ENCODE data around the gene PRR3.

PRR3 gene

DNA sequence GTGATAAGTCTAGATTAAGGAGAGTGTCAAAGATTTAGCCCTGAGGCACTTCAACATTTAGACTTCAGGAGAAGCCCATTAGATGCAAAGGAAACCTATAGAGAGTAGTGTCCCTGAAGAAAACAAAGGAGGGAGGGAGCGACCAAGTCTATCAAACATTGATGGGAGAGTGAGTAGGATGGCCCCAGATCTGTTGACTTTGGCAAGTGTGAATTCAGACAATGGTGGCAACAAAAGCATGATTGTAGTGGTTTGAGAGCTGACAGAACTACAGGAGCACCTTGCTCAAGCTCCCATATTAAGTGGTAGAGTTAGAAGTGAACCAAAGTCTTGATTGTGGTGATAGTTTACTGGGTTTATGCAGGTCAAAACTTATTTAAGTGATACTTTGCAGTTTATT lies 13.2 kb downstream of the PRR3 start:
- DNase-seq (ENCODE audit: low read depth in 4 of 4, low spot score in 1 of 4): no peak

DNA sequence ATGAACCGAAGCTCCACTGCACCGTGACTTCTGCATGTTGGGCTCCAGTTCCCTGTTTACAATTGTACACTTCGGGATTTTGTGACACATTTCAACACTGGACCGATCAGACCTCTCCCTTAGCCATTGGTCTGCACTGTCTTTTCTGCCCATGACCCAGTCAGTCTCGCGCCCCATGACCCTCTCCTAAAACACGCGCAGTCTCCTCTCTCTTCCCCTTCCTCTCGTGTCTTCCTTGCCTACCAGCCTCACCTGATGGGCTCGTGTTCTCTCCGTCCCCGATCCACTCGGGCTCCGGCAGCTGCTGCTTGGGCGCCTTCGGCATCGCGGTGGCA lies 13.6 kb downstream of the PRR3 start:
- DNase-seq (ENCODE audit: low read depth in 4 of 4, low spot score in 1 of 4): peak in 1 of 4 experiments; percentile 4

DNA sequence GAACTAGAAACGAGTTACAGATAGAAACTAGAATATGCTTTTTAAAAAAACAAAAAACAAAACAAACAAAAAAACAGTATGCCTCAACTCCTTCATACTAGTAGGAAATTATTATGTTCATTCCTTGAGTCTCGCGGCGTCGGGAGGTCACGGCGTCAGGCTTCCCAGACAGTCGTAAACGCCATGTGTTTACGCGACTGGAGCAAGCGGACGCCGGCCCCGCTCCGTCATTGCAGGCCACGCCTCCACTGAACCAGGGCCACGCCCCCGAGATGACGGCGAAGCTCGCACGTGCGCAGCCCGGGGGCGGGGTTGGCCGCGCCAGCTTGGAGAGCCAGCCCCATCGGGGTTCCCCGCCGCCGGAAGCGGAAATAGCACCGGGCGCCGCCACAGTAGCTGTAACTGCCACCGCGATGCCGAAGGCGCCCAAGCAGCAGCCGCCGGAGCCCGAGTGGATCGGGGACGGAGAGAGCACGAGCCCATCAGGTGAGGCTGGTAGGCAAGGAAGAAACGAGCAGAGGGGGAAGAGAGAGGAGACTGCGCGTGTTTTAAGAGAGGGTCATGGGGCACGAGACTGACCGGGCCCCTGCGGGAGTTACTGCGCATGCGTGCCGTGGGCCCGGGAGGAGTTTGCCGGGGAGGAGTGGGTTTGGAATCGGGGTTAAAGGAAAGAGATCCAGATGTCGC lies 14.1 kb downstream of the PRR3 start, which contains the start of gene ABCF1:
Gene ABCF1, plus strand, starts transcription at position 368 of the 687 bp plus-strand sequence. Its CDS starts 46 bp downstream, at position 414.
- peak; percentile 99 to 100 (median 100) for DNase-seq (ENCODE audit: low read depth in 4 of 4, low spot score in 1 of 4)

DNA sequence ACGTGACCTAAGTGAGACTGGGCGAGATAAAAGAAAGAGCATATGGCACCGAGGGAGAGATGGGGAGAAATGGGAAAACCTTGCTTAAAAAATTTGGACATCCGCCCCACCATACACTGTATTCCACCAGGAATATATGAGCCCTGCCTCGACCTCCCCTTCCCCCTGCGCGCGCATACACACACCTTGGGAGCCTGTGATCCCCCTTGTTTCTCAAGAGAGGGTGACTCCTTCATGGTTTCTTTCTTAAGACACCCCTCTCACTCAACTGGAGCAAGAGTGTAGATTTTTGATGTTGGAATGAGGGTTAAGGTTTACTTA lies 14.6 kb downstream of the PRR3 start:
- DNase-seq (ENCODE audit: low read depth in 4 of 4, low spot score in 1 of 4): no peak

DNA sequence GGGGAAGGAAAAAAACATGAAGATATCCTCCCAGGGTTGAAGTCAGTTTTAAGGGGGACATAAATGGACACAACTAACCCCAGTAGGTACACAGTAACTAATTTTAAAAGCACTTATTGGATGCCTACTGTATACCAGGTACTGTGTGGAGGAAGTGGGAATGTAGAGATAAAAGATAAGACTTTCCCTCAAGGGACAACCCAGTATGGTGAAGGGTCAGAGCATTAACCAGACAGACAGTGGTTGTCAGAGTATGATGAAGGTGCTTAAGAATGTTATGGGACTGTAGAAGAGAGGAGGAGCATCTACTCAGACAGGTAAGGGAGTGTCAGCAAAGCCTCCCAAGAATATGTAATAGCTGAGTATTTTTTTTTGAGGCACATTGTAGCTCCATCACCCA lies 15.1 kb downstream of the PRR3 start:
- DNase-seq (ENCODE audit: low read depth in 4 of 4, low spot score in 1 of 4): no peak

DNA sequence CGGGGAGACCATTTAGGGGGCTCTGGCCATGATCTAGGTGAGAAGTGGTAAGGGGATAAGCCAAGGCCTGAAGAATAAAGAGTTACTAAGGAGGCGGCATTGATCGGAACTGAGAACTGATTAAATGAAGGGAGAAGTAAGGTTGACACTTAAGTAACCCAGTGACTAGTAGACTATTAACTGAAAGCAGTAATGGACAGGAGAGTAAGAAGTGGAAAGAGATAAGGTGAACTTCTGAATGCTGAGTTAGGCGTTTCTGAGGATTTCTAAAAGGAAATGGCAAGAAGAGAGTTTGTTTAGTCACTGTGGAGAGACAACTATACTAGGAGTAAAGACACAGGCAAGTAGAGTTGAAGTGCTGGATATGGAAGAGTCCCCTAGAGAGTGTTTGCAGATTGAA lies 16.0 kb downstream of the PRR3 start:
- no peak for DNase-seq (ENCODE audit: low read depth in 4 of 4, low spot score in 1 of 4)

DNA sequence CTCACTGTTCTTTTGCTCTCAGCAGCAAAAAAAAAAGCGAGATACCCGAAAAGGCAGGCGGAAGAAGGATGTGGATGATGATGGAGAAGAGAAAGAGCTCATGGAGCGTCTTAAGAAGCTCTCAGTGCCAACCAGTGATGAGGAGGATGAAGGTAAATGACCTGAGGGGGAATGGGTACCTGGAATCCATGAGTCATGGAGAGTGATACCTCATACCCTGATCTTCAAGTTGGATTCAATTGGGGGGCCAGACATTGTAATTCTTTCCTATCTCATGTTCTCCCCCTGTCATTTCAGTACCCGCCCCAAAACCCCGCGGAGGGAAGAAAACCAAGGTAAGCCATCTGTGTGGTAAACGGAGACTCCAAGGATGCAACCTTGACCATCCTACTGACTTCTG lies 21.0 kb downstream of the PRR3 start:
- no peak for DNase-seq (ENCODE audit: low read depth in 4 of 4, low spot score in 1 of 4)

DNA sequence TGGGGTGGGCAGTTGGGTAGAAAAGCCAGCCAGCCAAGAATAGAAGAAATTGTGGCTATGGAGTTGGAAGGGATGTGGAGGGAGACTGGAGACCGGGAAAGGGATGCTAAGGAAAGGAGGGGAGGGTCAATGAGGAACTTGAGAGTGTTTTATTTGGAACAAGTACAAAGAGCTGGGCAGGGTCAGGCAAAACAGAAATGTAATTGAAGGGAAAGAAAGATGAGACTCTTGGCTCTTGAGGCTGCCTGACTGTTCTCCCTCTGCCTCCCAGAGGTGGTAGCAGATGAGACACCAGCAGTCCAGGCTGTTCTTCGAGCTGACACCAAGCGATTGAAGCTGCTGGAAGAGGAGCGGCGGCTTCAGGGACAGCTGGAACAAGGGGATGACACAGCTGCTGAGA lies 26.8 kb downstream of the PRR3 start:
- DNase-seq (ENCODE audit: low read depth in 4 of 4, low spot score in 1 of 4): no peak

DNA sequence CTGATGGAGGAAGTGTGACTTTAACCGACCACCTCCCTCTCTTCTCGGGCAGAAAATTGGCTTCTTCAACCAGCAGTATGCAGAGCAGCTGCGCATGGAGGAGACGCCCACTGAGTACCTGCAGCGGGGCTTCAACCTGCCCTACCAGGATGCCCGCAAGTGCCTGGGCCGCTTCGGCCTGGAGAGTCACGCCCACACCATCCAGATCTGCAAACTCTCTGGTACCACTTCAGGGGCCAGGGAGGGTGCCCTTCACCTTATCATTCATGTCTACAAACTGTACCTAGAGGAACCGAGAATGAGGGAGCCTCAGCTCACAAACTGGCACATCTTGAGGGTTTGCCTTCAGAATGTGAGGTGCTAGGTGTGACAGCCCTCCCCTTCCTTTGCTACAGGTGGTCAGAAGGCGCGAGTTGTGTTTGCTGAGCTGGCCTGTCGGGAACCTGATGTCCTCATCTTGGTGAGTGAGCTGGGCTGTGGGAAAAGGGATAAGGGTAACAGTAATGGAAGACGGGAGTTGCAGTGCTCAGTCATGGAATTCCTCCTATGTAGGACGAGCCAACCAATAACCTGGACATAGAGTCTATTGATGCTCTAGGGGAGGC lies 32.8 kb downstream of the PRR3 start:
- DNase-seq (ENCODE audit: low read depth in 4 of 4, low spot score in 1 of 4): no peak

DNA sequence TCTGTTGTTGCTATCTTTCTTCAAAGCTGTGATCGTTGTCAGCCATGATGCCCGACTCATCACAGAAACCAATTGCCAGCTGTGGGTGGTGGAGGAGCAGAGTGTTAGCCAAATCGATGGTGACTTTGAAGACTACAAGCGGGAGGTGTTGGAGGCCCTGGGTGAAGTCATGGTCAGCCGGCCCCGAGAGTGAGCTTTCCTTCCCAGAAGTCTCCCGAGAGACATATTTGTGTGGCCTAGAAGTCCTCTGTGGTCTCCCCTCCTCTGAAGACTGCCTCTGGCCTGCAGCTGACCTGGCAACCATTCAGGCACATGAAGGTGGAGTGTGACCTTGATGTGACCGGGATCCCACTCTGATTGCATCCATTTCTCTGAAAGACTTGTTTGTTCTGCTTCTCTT lies 33.4 kb downstream of the PRR3 start:
- no peak for DNase-seq (ENCODE audit: low read depth in 4 of 4, low spot score in 1 of 4)

DNA sequence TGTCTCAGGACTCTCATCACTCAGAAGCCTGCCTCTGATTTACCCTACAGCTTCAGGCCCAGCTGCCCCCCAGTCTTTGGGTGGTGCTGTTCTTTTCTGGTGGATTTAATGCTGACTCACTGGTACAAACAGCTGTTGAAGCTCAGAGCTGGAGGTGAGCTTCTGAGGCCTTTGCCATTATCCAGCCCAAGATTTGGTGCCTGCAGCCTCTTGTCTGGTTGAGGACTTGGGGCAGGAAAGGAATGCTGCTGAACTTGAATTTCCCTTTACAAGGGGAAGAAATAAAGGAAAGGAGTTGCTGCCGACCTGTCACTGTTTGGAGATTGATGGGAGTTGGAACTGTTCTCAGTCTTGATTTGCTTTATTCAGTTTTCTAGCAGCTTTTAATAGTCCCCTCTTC lies 33.9 kb downstream of the PRR3 start:
- no peak for DNase-seq (ENCODE audit: low read depth in 4 of 4, low spot score in 1 of 4)

DNA sequence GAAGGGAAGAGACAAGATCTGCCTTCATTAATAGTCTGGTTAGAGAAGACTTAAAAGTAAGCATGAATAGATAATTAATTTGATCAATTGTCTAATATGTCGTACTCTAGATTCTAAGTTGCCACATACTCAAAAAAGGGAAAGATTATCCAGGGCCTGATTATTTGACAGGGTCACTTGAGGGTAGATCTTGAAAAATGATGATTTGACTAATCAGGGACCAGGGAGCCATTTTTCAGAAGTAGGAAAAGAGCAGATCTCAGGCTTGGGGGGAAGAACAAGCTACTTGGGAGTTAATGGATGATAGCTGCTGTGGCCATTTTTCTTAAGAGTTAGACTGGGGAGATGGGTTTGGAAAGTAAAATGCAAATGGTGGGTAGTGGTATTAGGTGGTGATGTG lies 35.2 kb downstream of the PRR3 start:
- DNase-seq (ENCODE audit: low read depth in 4 of 4, low spot score in 1 of 4): no peak

DNA sequence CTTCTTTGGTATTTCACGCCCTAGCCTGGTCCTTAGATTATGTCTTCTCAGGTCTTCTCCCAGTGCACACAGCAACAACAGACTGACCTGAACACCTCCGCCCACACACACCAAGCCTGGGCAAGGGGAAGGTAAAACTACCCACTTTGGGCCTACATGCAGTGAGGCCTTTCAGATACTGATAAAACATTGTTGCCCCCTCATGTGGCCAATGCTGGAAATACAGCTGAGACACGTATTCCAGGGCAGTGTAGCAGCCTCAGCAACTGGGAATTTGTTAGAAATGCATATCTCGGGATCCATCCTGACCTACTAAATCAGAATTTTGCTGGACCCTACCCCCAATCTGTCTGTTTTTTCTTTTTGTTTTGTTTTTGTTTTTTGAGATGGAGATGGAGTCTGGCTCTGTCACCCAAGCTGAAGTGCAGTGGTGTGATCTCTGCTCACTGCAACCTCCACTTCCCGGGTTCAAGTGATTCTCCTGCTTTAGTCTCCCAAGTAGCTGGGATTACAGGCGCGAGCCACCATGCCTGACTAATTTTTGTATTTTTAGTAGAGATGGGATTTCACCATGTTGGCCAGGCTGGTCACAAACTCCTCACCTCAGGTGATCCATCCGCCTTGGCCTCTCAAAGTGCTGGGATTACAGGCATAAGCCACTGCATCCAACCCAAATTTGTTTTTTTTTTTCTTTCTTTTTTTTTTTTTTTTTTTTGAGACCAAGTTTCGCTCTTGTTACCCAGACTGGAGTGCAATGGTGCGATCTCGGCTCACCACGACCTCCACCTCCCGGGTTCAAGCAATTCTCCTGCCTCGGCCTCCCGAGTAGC lies 40.4 kb downstream of the PRR3 start:
- peak; percentile 61 to 74 (median 70) for DNase-seq (ENCODE audit: low read depth in 4 of 4, low spot score in 1 of 4)

DNA sequence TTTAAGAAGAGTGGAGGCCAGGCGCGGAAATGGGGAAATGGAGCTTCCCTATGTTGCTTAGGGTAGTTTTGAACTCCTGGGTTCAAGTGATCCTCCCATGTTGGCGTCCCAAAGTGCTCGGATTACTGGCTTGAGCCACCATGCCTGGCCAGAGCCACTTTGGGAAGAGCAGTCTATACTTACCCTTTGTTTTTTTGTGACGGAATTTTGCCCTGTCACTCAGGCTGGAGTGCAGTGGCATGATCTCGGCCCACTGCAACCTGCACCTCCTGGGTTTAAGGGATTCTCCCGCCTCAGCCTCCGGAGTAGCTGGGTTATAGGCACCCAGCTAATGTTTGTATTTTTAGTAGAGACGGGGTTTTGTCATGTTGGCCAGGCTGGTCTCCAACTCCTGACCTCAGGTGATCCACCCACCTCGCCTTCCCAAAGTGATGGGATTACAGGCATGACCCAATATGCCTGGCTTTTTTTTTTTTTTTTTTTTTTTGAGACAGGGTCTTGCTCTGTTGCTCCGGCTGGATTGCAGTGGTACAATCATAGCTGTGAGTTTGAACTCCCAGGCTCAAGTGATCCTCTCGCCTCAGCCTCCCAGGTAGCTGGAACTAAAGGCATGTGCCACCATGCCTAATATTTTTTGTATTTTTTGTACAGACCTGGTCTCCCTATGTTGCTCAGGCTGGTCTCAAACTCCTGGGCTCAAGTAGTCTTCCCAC lies 42.0 kb downstream of the PRR3 start:
- DNase-seq (ENCODE audit: low read depth in 4 of 4, low spot score in 1 of 4): no peak

DNA sequence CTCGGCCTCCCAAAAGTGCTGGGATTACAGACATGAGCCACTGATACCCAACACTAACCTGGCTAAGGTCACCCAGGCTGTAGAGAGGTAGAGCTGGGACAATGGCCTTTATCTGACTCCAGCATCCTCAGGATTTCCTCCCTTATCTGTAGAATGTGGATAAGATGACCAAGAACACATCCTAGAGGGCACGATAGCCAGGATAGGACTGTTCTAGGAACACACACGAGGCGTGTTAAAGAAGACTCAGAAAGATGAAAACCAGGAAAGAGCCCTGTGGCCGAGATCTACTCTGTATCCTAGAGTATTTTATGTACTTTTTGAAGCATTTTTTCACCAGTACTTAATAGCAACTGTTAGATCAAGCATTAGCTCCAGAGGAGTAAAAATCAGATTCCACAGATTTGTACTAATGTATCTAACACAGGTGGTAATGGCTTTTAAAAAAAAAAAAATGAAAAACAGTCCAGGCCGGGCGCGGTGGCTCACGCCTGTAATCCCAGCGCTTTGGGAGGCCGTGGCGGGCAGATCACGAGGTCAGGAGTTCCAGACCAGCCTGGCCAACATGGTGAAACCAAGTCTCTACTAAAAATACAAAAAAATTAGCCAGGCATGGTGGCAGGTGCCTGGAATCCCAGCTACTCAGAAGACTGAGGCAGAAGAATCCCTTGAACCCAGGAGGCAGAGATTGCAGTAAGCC lies 42.7 kb downstream of the PRR3 start:
- DNase-seq (ENCODE audit: low read depth in 4 of 4, low spot score in 1 of 4): no peak

DNA sequence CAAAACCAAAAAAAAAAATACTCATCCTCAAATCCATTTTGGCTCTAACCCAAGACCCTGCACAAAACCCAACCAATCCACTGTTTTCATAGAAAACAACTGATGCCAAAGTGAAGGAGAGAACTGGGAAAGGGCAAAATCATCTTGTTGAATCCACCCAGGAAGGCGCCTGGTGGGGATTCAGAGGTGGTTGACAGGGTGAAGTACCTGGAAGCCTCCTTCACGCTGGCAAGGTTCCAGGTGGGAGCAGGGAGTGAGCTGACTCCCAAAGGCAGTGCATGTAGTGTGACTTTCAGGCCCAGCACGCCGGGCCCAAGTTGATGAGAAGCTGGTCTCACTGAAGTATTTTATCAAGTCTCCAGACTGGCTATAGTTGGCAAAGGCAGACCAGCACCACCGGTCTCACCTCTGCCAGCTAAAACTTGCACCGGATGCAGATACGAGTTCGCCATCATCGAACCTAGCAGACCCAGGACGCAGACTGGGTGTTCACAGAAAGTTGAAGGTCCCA lies 43.4 kb downstream of the PRR3 start:
- no peak for DNase-seq (ENCODE audit: low read depth in 4 of 4, low spot score in 1 of 4)

DNA sequence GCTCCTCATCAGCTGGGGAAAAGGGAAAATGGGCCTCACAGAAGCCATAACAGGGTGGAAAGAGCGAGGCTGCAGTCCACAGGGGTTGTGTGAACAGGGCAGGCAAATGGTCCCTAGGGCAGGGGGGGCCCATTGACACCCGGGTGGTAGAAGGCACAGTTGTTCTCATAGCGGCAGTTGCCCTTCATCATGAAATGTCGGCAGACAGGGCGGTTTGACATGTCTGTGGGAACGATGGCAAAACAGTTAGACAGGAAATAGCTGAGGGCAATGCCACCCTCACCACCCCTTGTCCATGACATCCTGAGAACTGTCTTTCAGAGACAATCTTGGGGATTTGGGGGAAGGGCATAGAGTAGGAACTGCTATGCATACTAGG lies 44.3 kb downstream of the PRR3 start:
- no peak for DNase-seq (ENCODE audit: low read depth in 4 of 4, low spot score in 1 of 4)

DNA sequence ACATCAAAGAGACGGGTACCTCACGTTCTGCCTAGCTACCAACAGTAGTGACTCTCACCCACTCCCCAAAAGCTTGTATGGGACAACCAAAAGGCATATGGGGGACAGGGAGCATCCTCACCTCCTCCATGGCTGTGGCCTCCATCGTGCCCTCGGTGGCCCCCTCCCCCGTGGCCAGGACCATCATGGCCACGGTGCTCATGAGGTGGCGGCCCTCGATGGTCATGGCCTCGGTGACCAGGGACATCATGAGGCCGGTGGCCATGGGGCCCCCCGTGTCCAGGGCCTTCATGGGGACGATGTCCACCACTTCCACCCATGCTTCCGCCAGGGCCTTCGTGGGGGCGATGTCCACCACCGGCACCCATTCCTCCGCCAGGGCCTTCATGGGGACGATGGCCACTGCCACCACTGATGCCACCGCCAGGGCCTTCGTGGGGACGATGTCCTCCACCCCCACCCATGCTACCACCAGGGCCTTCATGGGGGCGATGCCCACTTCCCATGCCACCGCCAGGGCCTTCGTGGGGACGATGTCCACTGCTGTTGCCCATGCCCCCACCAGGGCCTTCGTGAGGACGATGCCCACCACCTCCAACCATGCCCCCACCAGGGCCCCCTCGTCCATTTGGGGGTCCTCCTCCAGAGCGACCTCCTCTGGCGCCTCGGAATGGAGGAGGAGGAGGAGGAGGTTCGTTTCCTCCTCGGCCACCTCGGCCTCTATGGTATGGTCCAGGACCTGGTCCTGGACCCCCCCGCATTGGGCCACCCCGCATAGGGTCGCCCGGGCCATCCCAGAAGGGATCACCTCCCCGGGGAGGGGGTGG lies 44.9 kb downstream of the PRR3 start:
- DNase-seq (ENCODE audit: low read depth in 4 of 4, low spot score in 1 of 4): no peak

DNA sequence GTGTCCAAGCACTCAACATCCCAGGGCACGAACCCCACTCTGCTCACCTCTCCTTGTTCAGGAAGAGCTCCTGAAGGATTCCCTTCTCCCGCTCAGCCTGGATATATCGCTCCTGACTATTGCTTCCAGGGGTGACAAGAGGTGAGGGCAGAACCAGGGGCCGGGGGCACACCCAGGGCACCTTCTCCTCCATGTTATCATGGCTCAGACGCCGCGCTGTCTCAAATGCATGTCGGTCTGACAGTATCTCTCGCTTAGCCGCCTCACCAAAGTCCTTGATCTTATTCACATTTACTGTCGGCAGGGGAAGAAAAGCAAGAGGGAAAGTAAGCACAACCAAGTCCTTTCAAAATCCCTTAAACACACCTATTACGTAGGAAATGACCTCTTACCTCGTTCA lies 46.9 kb downstream of the PRR3 start:
- no peak for DNase-seq (ENCODE audit: low read depth in 4 of 4, low spot score in 1 of 4)

DNA sequence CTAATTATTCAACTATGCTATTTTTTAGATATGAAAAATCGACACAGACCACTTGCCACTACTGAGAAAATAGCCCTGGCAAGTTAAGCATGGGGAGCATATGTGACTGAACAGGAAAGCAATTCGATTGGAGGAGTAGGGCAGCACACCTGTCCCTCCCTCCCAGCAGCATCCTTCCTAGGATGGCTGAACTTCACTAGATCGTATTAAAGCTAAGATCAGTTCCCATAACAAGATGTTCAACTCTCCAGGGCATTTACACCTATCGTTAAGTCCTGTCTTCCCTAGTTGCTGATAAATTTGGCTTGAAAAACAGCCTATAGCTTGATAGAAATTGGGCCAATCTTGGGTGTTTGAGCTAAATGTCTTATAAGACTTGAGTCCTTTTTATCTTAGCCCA lies 53.0 kb downstream of the PRR3 start:
- no peak for DNase-seq (ENCODE audit: low read depth in 4 of 4, low spot score in 1 of 4)
